ENCODE results near the gene STMN3.

GRCh38 chr20:63679799-63680305 lies 26.6 kb upstream of the STMN3 start:
- no peak for TF ChIP-seq CHD2 (IDR thresholded peaks at IDR 0.05; ENCODE audit: low read length)
- no peak for TF ChIP-seq CTCF (IDR thresholded peaks at IDR 0.05; ENCODE audit: control extremely low read depth in 1 of 3, insufficient read depth in 1 of 3, low read depth in 1 of 3, low read length in 3 of 3)
- no peak for TF ChIP-seq CHD1 (IDR thresholded peaks at IDR 0.05; ENCODE audit: low read depth, low read length)
- TF ChIP-seq SP2 (IDR thresholded peaks at IDR 0.05; ENCODE audit: low read length) = no peak
- TF ChIP-seq NANOG (IDR thresholded peaks at IDR 0.05; ENCODE audit: insufficient read depth, low read depth, low read length, poor library complexity, severe bottlenecking) = no peak
- TF ChIP-seq GTF2F1 (IDR thresholded peaks at IDR 0.05; ENCODE audit: borderline replicate concordance, low read depth, low read length) = no peak
- no peak for TF ChIP-seq POLR2A (IDR thresholded peaks at IDR 0.05; ENCODE audit: control extremely low read depth in 1 of 2, low read depth in 2 of 2, low read length in 2 of 2)
- TF ChIP-seq PHF8 (conservative IDR thresholded peaks at IDR 0.05; ENCODE audit: low read depth, low read length) = no peak
- no peak for TF ChIP-seq EZH2 (IDR thresholded peaks at IDR 0.05; ENCODE audit: low read depth, low read length, severe bottlenecking)
- TF ChIP-seq POLR2AphosphoS5 (IDR thresholded peaks at IDR 0.05; ENCODE audit: low read depth, low read length) = no peak
- no peak for TF ChIP-seq SIX5 (IDR thresholded peaks at IDR 0.05; ENCODE audit: low read depth, low read length)
- TF ChIP-seq EGR1 (IDR thresholded peaks at IDR 0.05; ENCODE audit: borderline replicate concordance, low read depth, low read length) = no peak

Measured in H1 (cell line).